GM23338 (cell line): ENCODE measurements around the gene NOL12. TPM values are rescaled to one million over a fixed set of nuclear protein-coding genes. Genes with fewer than 3 reads are reported as not detected.
"Not testable (repeated sequence)": the region's sequence is repeated elsewhere in the genome, so short reads cannot be mapped to it uniquely, and the experiment has no call there.

ENCODE experiments used
- ATAC-seq: fragments of 200-7000 bp; cut with Tn5 transposase; 3 replicates; pipeline ENCODE4 v1.9.1; 2020
- DNase-seq: peaks from one replicate; pipeline ENCODE4 v3.0.0-alpha.2; 2015; ENCODE audit warnings: low spot score
- H2AFZ ChIP-seq: fragments of 200-600 bp; sonication (generic); 2 replicates; pipeline ENCODE4 v1.8.0; 2016; ENCODE audit warnings: antibody characterized with exemption, mild to moderate bottlenecking, moderate library complexity
- H3F3A ChIP-seq: fragments of 200-600 bp; sonication (generic); replicated peaks from 2 replicates; pipeline ENCODE4 v1.8.0; 2017; ENCODE audit warnings: antibody characterized with exemption, mixed run types, low read depth
- H3K27ac ChIP-seq: fragments of 200-600 bp; sonication (generic); 2 replicates; pipeline ENCODE4 v1.6.1; 2016; ENCODE audit warnings: low read depth
- H3K27me3 ChIP-seq: fragments of 200-600 bp; sonication (generic); 2 replicates; pipeline ENCODE4 v1.8.0; 2016; ENCODE audit warnings: mild to moderate bottlenecking, mixed run types, moderate library complexity; ENCODE audit not compliant: insufficient read depth
- H3K36me3 ChIP-seq: fragments of 200-600 bp; sonication (generic); 2 replicates; pipeline ENCODE4 v1.8.0; 2016; ENCODE audit warnings: mild to moderate bottlenecking; ENCODE audit not compliant: insufficient read depth
- H3K4me1 ChIP-seq: fragments of 200-600 bp; sonication (generic); 2 replicates; pipeline ENCODE4 v1.8.0; 2016; ENCODE audit warnings: mild to moderate bottlenecking, moderate library complexity; ENCODE audit not compliant: insufficient read depth
- H3K4me2 ChIP-seq: fragments of 200-600 bp; sonication (generic); 2 replicates; pipeline ENCODE4 v1.7.1; 2017; ENCODE audit warnings: mixed run types
- H3K4me3 ChIP-seq: fragments of 200-600 bp; sonication (generic); 2 replicates; pipeline ENCODE4 v1.6.1; 2016; ENCODE audit warnings: mixed run types
- H3K79me2 ChIP-seq: fragments of 200-600 bp; sonication (generic); replicated peaks from 2 replicates; pipeline ENCODE4 v1.8.0; 2017; ENCODE audit warnings: mild to moderate bottlenecking; ENCODE audit not compliant: insufficient read depth
- H3K9me2 ChIP-seq: fragments of 200-600 bp; sonication (generic); 2 replicates; pipeline ENCODE4 v1.8.0; 2017; ENCODE audit not compliant: insufficient read depth
- H4K20me1 ChIP-seq: fragments of 200-600 bp; sonication (generic); replicated peaks from 2 replicates; pipeline ENCODE4 v1.8.0; 2017; ENCODE audit warnings: mild to moderate bottlenecking; ENCODE audit not compliant: insufficient read depth
- H3K27ac Mint-ChIP-seq: 2 replicates; pipeline ENCODE4 v1.8.0; 2020; ENCODE audit warnings: inconsistent platforms, mild to moderate bottlenecking, moderate library complexity, mixed read lengths
- H3K27me3 Mint-ChIP-seq: 3 replicates; pipeline ENCODE4 v1.8.0; 2022; ENCODE audit warnings: low read depth, mild to moderate bottlenecking, moderate library complexity, mixed read lengths, inconsistent platforms; ENCODE audit not compliant: insufficient read depth, poor library complexity
- H3K36me3 Mint-ChIP-seq: 3 replicates; pipeline ENCODE4 v1.8.0; 2021; ENCODE audit warnings: low read depth, mild to moderate bottlenecking, inconsistent platforms, moderate library complexity, mixed read lengths
- H3K4me1 Mint-ChIP-seq: 3 replicates; pipeline ENCODE4 v1.8.0; 2020; ENCODE audit warnings: mild to moderate bottlenecking, inconsistent platforms, mixed read lengths
- H3K4me3 Mint-ChIP-seq: 3 replicates; pipeline ENCODE4 v1.8.0; 2021; ENCODE audit warnings: moderate library complexity, mild to moderate bottlenecking, inconsistent platforms, mixed read lengths
- H3K9me3 Mint-ChIP-seq: 3 replicates; pipeline ENCODE4 v1.8.0; 2020; ENCODE audit warnings: moderate library complexity, mild to moderate bottlenecking, inconsistent platforms, mixed read lengths
- CREB1 ChIP-seq: fragments of 250-450 bp; sonication (Bioruptor Pico); IDR thresholded peaks from 2 replicates; pipeline ENCODE4 v1.5.0; 2020; ENCODE audit warnings: low read depth, mild to moderate bottlenecking, moderate library complexity
- CTCF ChIP-seq, 2 experiments: fragments of 200-600 bp in 1 of 2; sonication (generic) in 1 of 2; conservative IDR thresholded peaks; 2 replicates each; pipeline versions ENCODE4 v1.5.1 to v1.6.1; 2016 to 2017; ENCODE audit warnings: antibody characterized with exemption in 2 of 2, low read depth in 2 of 2, mild to moderate bottlenecking in 2 of 2, moderate library complexity in 1 of 2
- EZH2 ChIP-seq: fragments of 200-600 bp; sonication (generic); IDR thresholded peaks from one replicate; pipeline ENCODE4 v1.8.0; 2017; ENCODE audit warnings: antibody characterized with exemption, mild to moderate bottlenecking, low read depth; ENCODE audit not compliant: unreplicated experiment
- EZH2phosphoT487 ChIP-seq: fragments of 200-600 bp; sonication (generic); IDR thresholded peaks from one replicate; pipeline ENCODE4 v1.8.1; 2018; ENCODE audit warnings: antibody characterized with exemption; ENCODE audit not compliant: unreplicated experiment
- NANOG ChIP-seq: IDR thresholded peaks from 2 replicates; pipeline ENCODE4 v1.6.1; 2016; ENCODE audit warnings: antibody characterized with exemption, borderline replicate concordance
- POLR2AphosphoS5 ChIP-seq: IDR thresholded peaks from 2 replicates; pipeline ENCODE4 v1.6.1; 2016; ENCODE audit warnings: antibody characterized with exemption, low read depth
- STAT1 ChIP-seq: IDR thresholded peaks from one replicate; pipeline ENCODE4 v1.6.1; 2016; ENCODE audit warnings: antibody characterized with exemption; ENCODE audit not compliant: unreplicated experiment
- ZNF114 ChIP-seq: fragments of 250-450 bp; sonication (Bioruptor Pico); IDR thresholded peaks from 2 replicates; pipeline ENCODE4 v1.5.0; 2020; ENCODE audit warnings: mild to moderate bottlenecking, moderate library complexity
- ZNF331 ChIP-seq: fragments of 250-450 bp; sonication (Bioruptor Pico); IDR thresholded peaks from 2 replicates; pipeline ENCODE4 v1.5.0; 2020; ENCODE audit warnings: low read depth, mild to moderate bottlenecking, moderate library complexity
- ZNF462 ChIP-seq: fragments of 250-450 bp; sonication (Bioruptor Pico); IDR thresholded peaks from 2 replicates; pipeline ENCODE4 v1.5.0; 2020; ENCODE audit warnings: mild to moderate bottlenecking, moderate library complexity
- polyA plus RNA-seq: library from polyadenylated mRNA; unstranded; fragments of >200 nt; fragmentation: Nextera tagmentation; extraction: Ambion mirVana; gene quantifications from 2 replicates; pipeline ENCODE4 v1.2.1, GENCODE V29; 2016
- total RNA-seq: library from RNA; depleted of rRNA; stranded (reverse); fragments of >200 nt; shearing (Covaris generic); gene quantifications from 2 replicates; pipeline ENCODE4 v1.2.3, GENCODE V29; 2014

Gene NOL12
- total and polyA plus RNA-seq, 2 experiments from 2014 or later: 22.2 to 48.5 TPM

GRCh38 chr22:37656583-37656982 lies 29.6 kb upstream of the NOL12 start:
- H3K27ac Mint-ChIP-seq, H3K4me3 ChIP-seq, DNase-seq, H3K9me2 ChIP-seq, H3K9me3 Mint-ChIP-seq, H3K4me2 ChIP-seq, H3K36me3 ChIP-seq, ATAC-seq, H2AFZ ChIP-seq, H3K27ac ChIP-seq, H3K27me3 ChIP-seq, H3K4me3 Mint-ChIP-seq, H3K4me1 ChIP-seq: not testable (repeated sequence)
- Histone ChIP-seq H3K79me2 (peaks cover 25% of the 10 kb centered on the region), H3F3A (peaks cover 12% of the 10 kb centered on the region; the same call in 1 of the 2 replicates), H4K20me1 (peaks cover 19% of the 10 kb centered on the region)
- Mint-ChIP-seq H3K4me1 (peaks cover 24% of the 10 kb centered on the region), H3K36me3 (peaks cover 16% of the 10 kb centered on the region), H3K27me3 (peaks cover 19% of the 10 kb centered on the region)

- DNase-seq (peak; percentile 47), ATAC-seq (peak; percentile 32)
- peaks cover 12% of the 10 kb centered on the region; the same call in 1 of the 2 replicates for H3F3A ChIP-seq
- peaks cover 25% of the 10 kb centered on the region for H3K4me1 Mint-ChIP-seq
- peaks cover 14% of the 10 kb centered on the region for H3K27me3 Mint-ChIP-seq
- H4K20me1 ChIP-seq: peaks cover 28% of the 10 kb centered on the region
- no peak overlapping the region for H3K27ac ChIP-seq
- H3K9me3 Mint-ChIP-seq: no peaks in the 10 kb centered on the region; the same call in 2 of the 3 replicates
- peak overlapping the region; percentile 54 for H3K4me3 ChIP-seq
- H3K79me2 ChIP-seq: peaks cover 36% of the 10 kb centered on the region
- no peaks in the 10 kb centered on the region for H3K27me3 ChIP-seq
- peak overlapping the region; percentile 82 for H3K4me2 ChIP-seq
- peaks cover 13% of the 10 kb centered on the region for H3K36me3 Mint-ChIP-seq
- H3K36me3 ChIP-seq: no peaks in the 10 kb centered on the region
- peaks cover 5% of the 10 kb centered on the region; the same call in 1 of the 2 replicates for H3K4me1 ChIP-seq
- no peaks in the 10 kb centered on the region for H3K9me2 ChIP-seq
- no peak for TF ChIP-seq EZH2
- TF ChIP-seq NANOG: no peak
- no peak for TF ChIP-seq CTCF (conservative IDR thresholded peaks at IDR 0.05; ENCODE audit: low read depth in 2 of 2)
- TF ChIP-seq CREB1 (CRISPR knock-in tag): no peak
- TF ChIP-seq ZNF114: no peak
- TF ChIP-seq POLR2AphosphoS5: no peak
- TF ChIP-seq ZNF462 (CRISPR knock-in tag): no peak
- no peak for TF ChIP-seq EZH2phosphoT487
- no peak for TF ChIP-seq STAT1
- no peak for TF ChIP-seq ZNF331 (CRISPR knock-in tag)
- H2AFZ ChIP-seq: no peak overlapping the region
- H3K4me3 Mint-ChIP-seq: peak overlapping the region; percentile 85
- peak overlapping the region; percentile 85 for H3K27ac Mint-ChIP-seq
Observed at GRCh38 chr22:37657590-37658132, 28.5 kb upstream of the NOL12 start.
